ENCODE measurements around the gene KLHDC7A. TPM values are rescaled to one million over a fixed set of nuclear protein-coding genes. Genes with fewer than 3 reads are reported as not detected.

The KLHDC7A gene
- total RNA-seq, 2 donors from 2014 or later = not detected

DNA sequence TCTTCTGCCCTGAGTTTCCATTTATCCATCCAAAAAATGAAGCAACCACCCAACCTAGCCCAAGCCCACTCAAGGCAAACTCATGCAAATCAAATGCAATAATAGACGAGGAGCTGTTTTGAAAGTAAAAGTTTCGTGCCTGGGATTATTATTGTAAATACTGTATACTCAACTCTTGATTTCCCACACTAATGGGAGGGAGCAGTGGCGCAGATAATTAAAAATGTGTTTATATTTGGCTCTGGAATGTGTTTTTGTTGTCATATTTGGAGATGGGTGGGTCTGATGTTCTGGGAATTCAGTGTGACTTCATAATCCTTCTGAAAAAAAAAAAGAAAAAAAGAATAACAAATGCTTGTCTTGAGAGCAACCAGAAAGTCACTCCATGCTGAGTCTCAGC is 52.5 kb downstream of the KLHDC7A start:
- Histone ChIP-seq H3K9me3 (no peaks in the 10 kb centered on the region), H3K27me3 (replicated peaks; ENCODE audit: insufficient read depth) (no peaks in the 10 kb centered on the region), H3K27ac (no peak overlapping the region), H3K4me3 (no peak overlapping the region), H3K4me1 (ENCODE audit: control insufficient read depth in 1 of 2, low read depth in 2 of 2) (no peaks in the 10 kb centered on the region), H3K36me3 (no peaks in the 10 kb centered on the region)
- TF ChIP-seq, protein P1, sequence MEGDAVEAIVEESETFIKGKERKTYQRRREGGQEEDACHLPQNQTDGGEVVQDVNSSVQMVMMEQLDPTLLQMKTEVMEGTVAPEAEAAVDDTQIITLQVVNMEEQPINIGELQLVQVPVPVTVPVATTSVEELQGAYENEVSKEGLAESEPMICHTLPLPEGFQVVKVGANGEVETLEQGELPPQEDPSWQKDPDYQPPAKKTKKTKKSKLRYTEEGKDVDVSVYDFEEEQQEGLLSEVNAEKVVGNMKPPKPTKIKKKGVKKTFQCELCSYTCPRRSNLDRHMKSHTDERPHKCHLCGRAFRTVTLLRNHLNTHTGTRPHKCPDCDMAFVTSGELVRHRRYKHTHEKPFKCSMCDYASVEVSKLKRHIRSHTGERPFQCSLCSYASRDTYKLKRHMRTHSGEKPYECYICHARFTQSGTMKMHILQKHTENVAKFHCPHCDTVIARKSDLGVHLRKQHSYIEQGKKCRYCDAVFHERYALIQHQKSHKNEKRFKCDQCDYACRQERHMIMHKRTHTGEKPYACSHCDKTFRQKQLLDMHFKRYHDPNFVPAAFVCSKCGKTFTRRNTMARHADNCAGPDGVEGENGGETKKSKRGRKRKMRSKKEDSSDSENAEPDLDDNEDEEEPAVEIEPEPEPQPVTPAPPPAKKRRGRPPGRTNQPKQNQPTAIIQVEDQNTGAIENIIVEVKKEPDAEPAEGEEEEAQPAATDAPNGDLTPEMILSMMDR (IDR thresholded peaks at IDR 0.05) = no peak
- DNase-seq (ENCODE audit: low spot score) (no peak), ATAC-seq (ENCODE audit: insufficient number of reproducible peaks, low FRiP score, low read depth) (no peak)

DNA sequence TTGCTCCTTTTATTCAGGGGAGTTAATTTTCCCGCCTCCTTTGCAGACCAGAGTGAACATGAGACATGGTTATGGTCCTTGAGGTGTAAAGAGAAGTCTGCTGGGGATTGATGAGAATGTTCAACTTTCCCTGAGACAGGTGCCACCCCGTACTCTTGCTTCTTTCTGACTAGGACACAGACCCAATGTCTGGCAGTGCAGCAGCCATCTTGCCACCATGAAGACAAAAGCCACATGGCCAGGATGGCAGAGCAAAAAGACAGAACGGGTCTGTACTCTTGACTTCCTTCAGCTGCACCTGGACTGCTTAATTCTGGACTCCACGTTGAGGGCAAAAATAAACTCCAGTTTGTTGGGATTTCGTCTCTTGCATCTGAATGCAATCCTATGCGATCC is 54.1 kb downstream of the KLHDC7A start:
- Histone ChIP-seq H3K4me3 (no peak overlapping the region), H3K9me3 (no peaks in the 10 kb centered on the region), H3K4me1 (ENCODE audit: control insufficient read depth in 1 of 2, low read depth in 2 of 2) (no peaks in the 10 kb centered on the region), H3K27me3 (replicated peaks; ENCODE audit: insufficient read depth) (no peaks in the 10 kb centered on the region), H3K27ac (no peak overlapping the region), H3K36me3 (no peaks in the 10 kb centered on the region)
- no peak for ATAC-seq (ENCODE audit: insufficient number of reproducible peaks, low FRiP score, low read depth)
- DNase-seq (ENCODE audit: low spot score) = no peak
- TF ChIP-seq, protein P1 (IDR thresholded peaks at IDR 0.05) = no peak

Other genes with a start within 250 kb of the KLHDC7A start
- gene PAX7, start 149.9 kb downstream of the KLHDC7A start, total RNA-seq = not detected